Osteocyte (in vitro differentiated cells): Measurements from ENCODE around the gene FKBP8. TPM values are rescaled to one million over a fixed set of nuclear protein-coding genes. Genes with fewer than 3 reads are reported as not detected.

Source experiments
- DNase-seq: peaks from one replicate; pipeline ENCODE4 v3.0.0; 2021; ENCODE audit warnings: mixed read lengths; ENCODE audit not compliant: unreplicated experiment; ENCODE audit errors: extremely low spot score
- H3K27ac Mint-ChIP-seq: one replicate; pipeline ENCODE4 v1.8.0; 2021; ENCODE audit warnings: mild to moderate bottlenecking, mixed read lengths; ENCODE audit not compliant: unreplicated experiment
- H3K27me3 Mint-ChIP-seq: one replicate; pipeline ENCODE4 v1.8.0; 2021; ENCODE audit warnings: mixed read lengths; ENCODE audit not compliant: unreplicated experiment
- H3K36me3 Mint-ChIP-seq: one replicate; pipeline ENCODE4 v1.8.0; 2021; ENCODE audit warnings: mixed read lengths; ENCODE audit not compliant: unreplicated experiment
- H3K4me1 Mint-ChIP-seq: one replicate; pipeline ENCODE4 v1.8.0; 2021; ENCODE audit warnings: mixed read lengths; ENCODE audit not compliant: unreplicated experiment
- H3K4me3 Mint-ChIP-seq: one replicate; pipeline ENCODE4 v1.8.0; 2021; ENCODE audit warnings: mild to moderate bottlenecking, moderate library complexity, mixed read lengths; ENCODE audit not compliant: unreplicated experiment
- H3K9me3 Mint-ChIP-seq: one replicate; pipeline ENCODE4 v1.8.0; 2021; ENCODE audit warnings: mixed read lengths; ENCODE audit not compliant: unreplicated experiment
- CTCF ChIP-seq: fragments of 200-600 bp; sonication (generic); IDR thresholded peaks from 2 replicates; pipeline ENCODE4 v1.5.0; 2021; ENCODE audit warnings: antibody characterized with exemption, mild to moderate bottlenecking, moderate library complexity
- total RNA-seq: library from RNA; stranded (reverse); gene quantifications from 2 replicates; pipeline ENCODE4 v1.2.1, GENCODE V29; 2021

FKBP8 gene
- total RNA-seq, 1 donor from 2014 or later: 242 TPM

- no peaks in the 10 kb centered on the region for H3K36me3 Mint-ChIP-seq
- H3K27me3 Mint-ChIP-seq: no peaks in the 10 kb centered on the region
- TF ChIP-seq CTCF: no peak
- no peak overlapping the region for H3K27ac Mint-ChIP-seq
- no peaks in the 10 kb centered on the region for H3K9me3 Mint-ChIP-seq
- no peak for DNase-seq
- H3K4me3 Mint-ChIP-seq: no peak overlapping the region
- H3K4me1 Mint-ChIP-seq: peaks cover 67% of the 10 kb centered on the region
Measured at GRCh38 chr19:18502246-18502637, 41.1 kb downstream of the FKBP8 start.

GRCh38 chr19:18501832-18502231 is 41.5 kb downstream of the FKBP8 start:
- no peak for DNase-seq
- Mint-ChIP-seq H3K36me3 (no peaks in the 10 kb centered on the region), H3K9me3 (no peaks in the 10 kb centered on the region), H3K27me3 (no peaks in the 10 kb centered on the region), H3K4me3 (no peak overlapping the region), H3K27ac (no peak overlapping the region), H3K4me1 (peaks cover 67% of the 10 kb centered on the region)
- TF ChIP-seq CTCF: no peak

GRCh38 chr19:18501351-18501750 is 42.0 kb downstream of the FKBP8 start:
- Mint-ChIP-seq H3K9me3 (no peaks in the 10 kb centered on the region), H3K27me3 (no peaks in the 10 kb centered on the region)

GRCh38 chr19:18500799-18501198 is 42.6 kb downstream of the FKBP8 start:
- TF ChIP-seq CTCF: no peak
- no peaks in the 10 kb centered on the region for H3K36me3 Mint-ChIP-seq
- H3K27me3 Mint-ChIP-seq: no peaks in the 10 kb centered on the region
- H3K9me3 Mint-ChIP-seq: no peaks in the 10 kb centered on the region
- H3K4me1 Mint-ChIP-seq: peaks cover 73% of the 10 kb centered on the region
- H3K27ac Mint-ChIP-seq: peak overlapping the region; percentile 91
- no peak overlapping the region for H3K4me3 Mint-ChIP-seq
- no peak for DNase-seq

More at GRCh38 chr19:18501351-18501750, 42.0 kb downstream of the FKBP8 start:
- no peak for DNase-seq
- peak overlapping the region; percentile 91 for H3K27ac Mint-ChIP-seq
- peaks cover 68% of the 10 kb centered on the region for H3K4me1 Mint-ChIP-seq
- H3K4me3 Mint-ChIP-seq: no peak overlapping the region
- TF ChIP-seq CTCF: no peak
- no peaks in the 10 kb centered on the region for H3K36me3 Mint-ChIP-seq

- Mint-ChIP-seq H3K27me3 (no peaks in the 10 kb centered on the region), H3K36me3 (no peaks in the 10 kb centered on the region), H3K4me1 (peaks cover 73% of the 10 kb centered on the region), H3K27ac (peak overlapping the region; percentile 91), H3K4me3 (peak overlapping the region; percentile 6), H3K9me3 (no peaks in the 10 kb centered on the region)
- DNase-seq: no peak
- TF ChIP-seq CTCF: no peak
Measured at GRCh38 chr19:18500376-18500775, 43.0 kb downstream of the FKBP8 start.
